HUDEP-2 (cell line): Measurements from ENCODE around the gene EMC1.
"Not testable (repeated sequence)": the region's sequence is repeated elsewhere in the genome, so short reads cannot be mapped to it uniquely, and the experiment has no call there.

Source experiments
- DNase-seq, 76 experiments: peaks; one replicate each; lab custom pipeline; 2025; ENCODE audit not compliant: unreplicated experiment in 76 of 76; lab: John Stamatoyannopoulos, UW

Gene EMC1

DNA sequence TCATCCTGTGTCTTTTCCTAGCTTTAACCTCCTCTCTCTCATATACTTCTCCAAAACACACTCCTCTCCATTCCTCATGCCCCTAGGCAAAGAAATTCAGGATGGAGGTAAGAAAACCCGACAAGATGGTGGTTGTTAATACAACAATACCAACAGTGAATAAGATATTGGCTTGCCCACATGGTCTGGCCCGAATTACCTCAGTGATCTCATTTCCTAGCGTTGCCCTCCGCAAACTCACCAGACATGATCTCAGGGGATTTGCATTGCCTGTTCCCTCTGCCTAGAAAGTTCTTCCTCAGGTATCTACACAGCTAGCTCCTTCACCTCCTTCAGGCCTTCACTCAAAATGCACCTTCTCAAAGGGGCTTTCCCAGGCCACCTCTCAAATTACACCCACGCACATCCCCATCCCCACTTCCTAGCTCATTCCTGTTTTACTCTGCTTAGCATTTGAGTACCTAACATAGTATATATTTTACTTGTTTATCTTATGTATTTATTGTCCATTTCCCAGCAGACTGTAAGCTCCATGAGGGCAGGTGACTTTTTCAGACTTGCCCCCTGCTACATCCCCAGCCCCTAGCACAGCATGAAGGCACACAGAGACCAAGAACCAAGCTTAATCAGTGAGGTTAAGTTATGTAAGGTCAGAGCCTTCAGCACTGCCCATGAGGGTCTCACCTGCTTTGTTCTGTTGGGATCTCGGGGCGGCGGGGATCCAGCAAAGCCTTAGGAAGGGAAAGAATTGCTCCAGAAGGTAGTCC lies 31.1 kb downstream of the EMC1 start:
- DNase-seq: no peak

DNA sequence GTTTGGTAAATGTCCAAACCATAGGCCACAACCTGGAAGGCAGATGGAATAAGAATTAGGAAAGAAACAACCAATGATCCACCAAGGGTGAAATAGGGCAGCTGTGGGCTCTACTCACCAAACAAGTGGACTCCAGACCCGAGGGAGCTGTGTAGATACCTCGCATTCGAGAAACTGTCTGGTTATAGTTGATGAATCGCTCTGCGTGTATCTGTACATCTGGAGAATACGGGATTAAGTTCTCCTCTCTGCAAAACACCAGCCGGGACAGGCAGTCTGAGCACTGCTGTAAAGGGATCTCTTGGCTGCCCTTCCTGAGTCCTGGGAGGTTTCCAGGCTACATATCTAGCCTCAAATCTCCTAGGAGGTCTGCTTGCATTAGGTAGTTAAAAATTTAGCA lies 31.9 kb downstream of the EMC1 start:
- DNase-seq: no peak

DNA sequence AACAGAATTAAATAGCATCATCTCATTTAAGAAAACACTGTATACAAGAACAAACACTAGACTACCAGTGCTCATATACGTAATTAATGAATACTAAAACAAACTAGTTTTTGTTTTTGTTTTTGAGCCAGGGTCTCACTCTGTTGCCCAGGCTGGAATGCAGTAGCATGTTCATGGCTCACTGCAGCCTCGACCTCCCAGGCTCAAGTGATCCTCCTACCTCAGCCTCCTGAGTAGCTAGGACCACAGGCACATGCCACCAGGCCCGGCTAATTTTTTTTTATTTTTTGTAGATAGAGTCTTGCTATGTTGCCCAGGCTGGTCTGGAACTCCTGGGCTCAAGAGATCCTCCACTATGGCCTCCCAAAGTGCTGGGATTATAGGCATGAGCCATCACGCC lies 34.7 kb downstream of the EMC1 start:
- DNase-seq: not testable (repeated sequence)

DNA sequence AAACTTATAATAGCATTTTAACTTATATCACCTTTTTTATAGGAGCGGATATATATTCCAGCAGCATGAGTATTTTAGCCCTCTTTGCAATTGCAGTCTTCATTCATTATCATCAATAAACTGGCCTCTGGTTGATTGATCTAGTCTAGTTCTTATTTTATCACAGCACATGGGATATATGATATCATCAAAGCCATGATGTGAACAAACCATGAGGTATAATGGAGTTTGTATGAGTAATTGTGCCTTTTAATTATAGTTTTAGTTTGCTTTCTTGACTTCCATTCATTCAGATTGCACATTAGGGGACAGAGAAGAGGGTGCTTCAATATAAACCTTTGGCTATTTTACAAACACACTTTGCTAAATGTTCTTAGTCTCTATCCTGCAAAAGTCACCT lies 37.7 kb downstream of the EMC1 start:
- no peak for DNase-seq

DNA sequence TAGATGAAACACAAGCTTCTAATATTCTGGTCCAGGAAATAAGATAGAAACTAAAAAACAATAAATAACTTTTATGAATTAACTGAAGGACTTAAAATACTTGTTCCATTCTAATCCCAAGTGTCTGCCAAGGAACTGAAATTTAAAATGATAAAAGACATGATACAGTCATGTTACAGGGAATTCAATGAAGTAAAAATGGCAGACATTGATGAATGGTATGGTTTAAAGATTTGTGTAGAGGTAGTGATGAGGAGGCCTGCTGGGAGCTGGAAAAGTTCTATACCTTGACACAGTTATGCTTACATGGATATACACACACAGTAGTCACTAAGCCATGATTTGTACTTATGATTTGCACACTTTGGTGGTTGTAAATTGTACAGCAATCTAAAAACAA lies 39.2 kb downstream of the EMC1 start:
- DNase-seq: no peak

DNA sequence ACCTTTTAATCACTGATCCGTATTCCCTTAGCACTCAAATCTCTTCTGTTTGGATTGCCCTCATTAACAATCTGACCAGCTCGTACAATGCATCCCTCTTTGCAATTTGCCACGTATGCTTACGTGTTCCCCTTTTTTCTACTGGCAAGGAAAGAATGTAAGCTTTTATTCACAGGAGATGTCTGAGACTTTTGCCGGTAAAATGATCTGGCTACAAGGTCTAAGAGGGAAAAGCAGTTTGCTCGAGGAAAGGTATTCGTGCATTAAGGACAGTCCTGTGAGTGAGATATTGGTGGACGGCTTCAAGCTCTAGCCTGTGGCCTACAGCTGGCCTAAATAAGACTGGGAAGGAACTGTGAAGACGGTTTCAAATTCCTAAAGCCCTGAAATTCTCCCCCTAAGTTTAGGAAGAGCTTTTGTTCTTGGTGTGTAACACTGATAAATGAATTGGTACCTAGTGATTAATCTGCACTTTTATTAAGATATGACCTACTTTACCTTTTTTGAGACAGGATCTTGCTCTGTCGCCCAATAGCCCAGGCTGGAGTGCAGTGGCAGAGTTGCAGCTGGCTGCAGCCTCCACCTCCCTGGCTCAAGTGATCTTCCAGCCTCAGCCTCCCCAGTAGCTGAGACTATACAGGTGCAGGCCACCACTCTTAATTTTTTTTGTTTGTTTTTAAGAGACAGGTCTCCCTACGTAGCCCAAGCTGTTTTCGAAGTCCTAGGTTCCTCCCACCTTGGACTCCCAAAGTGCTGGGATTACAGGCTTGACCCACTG lies 40.4 kb downstream of the EMC1 start:
- DNase-seq: peak in 2 of 76 experiments; percentile 7 to 56

DNA sequence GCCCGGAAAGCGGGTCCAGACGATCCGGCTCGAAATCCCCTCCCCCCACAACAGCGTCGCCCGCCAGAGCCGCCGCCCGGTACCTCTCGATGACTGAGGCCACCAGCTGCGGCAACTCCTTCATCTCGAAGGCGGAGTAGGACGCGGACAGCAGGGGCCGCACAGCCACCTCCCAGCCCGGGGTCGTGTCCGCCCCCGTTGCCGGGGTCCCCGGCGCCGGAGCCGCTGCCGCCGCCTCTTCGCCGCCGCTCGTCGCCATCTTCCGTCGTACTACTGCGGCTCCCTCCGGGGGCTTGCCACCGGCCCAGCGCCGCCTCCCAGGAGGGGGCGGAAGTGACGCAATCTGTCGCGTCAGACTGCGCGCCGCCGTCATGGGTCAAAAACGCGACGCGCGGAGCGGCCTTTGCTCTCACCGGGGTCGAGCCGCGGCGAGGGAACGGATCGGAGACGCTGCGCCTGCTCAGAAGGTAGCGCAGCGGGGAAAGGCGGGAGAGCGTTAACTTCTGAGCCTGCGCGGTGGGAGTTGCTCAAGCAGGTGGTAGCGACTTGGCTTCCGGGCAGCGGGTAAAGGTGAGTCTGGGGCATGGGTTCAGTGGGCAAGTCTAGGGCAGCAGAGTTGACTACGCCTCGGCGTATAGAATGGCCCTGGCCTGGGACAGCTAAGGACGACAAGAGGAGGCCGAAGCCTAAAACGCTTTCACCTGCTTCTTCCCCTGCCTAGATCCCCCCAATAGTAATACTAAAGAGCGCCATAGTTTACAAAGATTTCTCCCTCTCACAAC lies 41.1 kb downstream of the EMC1 start, which contains the start of gene UBR4:
Gene UBR4, minus strand, starts transcription at position 277 of the 782 bp plus-strand sequence. Its CDS starts 18 bp downstream, at position 259.
- DNase-seq: peak in 75 of 76 experiments; percentile 49 to 95 (median 87)

DNA sequence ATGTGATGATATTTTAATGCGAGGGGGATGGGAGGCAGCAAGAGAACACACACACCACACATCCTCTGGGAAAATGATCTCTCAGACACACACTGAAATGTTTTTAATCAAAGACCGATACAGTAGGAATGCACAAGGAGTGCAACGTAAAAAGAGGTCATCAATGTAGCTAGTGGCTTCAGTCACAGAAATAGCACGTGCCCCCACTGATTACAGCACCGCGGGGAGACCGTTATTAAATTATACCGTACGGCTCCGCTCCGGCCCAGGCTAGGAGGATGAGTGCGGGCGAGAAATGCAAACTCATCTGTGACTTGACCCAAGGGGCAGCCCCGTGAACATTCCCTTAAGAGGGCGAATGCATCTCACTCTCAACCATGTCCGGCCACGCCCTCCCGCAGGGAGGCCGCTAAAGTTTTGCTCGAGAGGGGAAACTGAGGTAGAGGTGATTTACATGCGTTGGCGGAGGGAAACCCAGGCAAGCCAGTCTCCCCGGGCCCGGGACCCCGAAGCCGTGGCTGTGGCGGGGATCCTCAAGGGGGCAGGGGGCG lies 41.8 kb downstream of the EMC1 start:
- peak in 26 of 76 experiments; percentile 5 to 49 (median 32) for DNase-seq

DNA sequence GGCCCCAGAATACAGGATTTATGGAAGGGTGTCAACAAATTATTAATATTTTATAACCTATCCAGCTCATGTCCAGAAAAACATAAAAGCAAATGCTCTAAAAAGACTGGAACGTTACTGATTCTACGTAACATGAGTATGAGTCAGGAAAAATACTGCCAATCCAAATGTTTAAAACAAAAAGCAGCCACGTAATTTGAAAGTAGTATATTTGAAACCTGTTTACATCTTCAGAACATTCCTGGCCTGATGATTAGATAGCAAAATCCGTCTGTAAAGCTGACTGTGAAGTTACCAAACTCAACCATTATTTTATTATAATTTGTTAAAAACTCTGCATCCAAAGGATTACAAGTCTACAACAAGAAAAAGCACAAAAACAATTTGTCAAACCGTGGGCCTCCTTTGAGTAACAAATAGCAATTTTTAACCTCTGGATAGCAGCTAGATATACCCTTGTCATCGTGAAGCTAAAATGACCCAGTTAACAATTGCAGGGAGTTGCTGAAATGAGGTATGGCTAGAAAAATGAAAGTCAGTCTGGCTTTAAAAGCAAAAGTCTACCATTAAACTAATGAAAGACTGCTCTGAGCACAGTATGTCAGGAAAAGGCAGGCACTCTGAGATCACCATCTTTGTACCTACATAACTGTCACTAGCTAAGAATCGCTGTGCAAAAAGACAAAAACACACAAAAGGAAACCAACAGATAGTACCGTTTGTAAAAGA lies 42.5 kb downstream of the EMC1 start:
- peak in 1 of 76 experiments; percentile 8 for DNase-seq

DNA sequence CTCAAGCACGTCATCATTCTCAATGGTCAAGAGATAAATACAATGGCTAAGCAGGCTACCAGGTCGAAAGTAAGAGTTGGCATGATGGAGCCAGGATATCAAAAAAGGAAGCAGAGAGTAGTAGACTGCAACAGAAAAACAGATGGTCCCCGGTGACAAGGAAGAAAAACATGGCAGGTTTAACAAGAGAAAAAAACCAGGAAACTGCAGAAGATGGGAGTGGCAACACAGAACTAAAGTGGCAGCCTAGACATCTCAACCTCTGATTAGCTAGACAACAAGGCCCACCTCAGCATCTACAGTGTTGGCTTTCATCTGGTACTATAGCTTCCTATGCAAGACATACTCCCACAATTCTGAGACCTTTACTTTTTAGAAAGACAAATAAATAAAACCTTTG lies 44.4 kb downstream of the EMC1 start:
- peak in 8 of 76 experiments; percentile 1 to 32 (median 15) for DNase-seq

DNA sequence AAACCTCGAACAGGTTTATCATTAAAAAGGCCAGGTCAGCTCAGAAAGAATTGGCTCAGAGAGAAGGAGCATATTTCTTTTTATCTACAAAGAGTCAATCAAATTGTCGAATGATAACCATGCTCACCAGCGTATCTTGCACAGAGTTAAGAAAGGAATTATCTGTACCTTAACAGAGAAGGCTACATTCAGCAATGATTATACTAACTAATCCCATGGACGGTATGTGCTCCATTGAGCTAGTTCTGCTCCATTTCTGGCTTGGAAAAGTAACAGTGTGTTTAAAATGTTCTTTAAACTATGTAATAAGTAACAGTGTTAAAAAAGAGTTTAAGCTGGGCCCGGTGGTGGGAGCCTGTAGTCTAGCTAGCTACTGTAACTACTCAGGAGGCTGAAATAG lies 45.5 kb downstream of the EMC1 start:
- DNase-seq: peak in 3 of 76 experiments; percentile 17 to 22 (median 20)

DNA sequence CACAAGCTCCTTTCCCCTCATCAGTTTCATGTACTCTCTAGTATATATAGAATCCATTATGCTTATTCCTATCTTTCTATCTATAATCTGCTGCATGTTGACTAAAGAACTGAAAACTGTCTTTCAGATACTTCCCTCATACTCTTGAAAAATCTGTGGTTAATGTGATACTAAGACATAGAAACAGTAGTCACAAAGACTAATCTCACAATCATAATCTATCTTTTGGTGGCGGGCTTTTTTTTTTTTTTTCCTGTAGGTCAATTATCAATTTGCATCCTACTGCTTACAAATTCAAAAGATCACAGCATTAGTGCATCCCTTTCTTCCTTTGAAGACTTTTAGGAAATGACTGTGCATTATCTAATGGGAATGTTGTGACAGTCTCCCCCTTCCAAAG lies 45.9 kb downstream of the EMC1 start:
- DNase-seq: no peak

DNA sequence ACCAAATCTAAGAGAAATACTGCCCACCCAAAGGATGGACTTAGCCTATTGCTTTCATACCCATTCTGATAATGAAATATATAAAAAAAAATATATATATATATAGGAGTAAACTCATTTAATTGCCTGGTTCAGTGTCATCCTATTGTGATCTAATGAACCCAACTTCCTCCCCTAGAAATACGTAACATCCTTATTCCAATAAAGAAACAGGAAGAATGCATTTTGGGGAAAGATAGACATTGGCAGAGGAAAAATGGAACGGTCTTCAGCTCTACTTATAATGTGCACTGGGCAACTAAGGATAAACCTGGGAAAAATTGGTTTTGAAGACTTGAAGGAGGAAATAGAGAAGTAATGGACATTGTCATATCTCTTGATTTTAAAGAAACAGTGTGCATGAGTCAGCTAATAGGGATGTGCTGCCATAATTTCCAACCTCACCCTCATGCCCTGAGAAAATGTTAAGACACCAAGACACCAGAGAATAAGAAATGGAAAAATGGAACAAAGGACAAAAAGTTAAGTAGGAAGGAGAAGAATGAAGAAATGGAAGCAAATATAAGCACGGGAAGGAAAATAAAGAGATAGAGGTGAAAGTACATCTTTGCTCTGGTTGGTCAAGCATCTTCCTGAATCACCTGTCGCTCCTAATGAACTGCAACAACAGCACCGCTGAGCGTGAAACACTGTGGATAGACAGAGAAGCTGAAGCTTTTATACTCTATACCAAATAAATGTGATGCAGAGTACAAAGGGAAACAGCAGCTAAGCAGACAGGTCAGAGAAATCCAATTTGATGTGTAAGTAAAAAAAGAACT lies 46.7 kb downstream of the EMC1 start:
- DNase-seq: no peak

DNA sequence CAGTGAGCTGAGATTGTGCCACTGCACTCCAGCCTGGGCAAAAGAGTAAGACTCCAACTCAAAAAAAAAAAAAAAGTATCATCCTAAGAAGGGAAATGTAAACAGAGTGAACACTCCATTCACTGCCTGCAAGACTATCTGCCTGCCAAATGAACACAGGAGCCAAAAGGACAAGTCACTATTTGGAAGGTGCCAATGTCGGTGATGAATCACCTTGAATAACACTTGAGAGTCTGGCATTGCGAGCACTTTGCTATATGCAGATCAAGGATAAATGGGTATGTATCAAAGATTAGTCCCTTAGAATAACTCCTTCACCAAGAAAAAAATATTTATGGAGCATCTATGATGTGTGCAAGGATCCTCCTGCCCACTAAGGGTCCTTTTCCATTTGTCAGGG lies 47.9 kb downstream of the EMC1 start:
- DNase-seq: peak in 7 of 76 experiments; percentile 2 to 45 (median 12)

DNA sequence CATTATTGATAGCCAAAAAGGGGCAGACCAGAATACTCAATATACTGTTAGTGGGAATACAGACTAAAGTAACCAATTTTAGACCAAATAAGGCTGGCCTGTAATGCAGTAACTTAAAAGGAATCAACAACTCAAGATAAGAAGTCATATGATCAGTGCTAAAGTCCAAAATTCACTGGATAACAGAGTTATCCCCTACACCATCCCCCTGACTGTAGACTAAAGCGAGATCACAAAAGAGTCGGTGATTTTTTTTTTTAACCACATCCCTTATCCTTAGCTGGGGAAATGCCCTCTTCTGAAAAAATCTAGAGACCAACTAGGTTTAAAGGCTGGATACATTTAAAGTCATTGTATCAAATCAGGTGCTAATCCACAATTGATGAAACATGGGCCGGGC lies 48.9 kb downstream of the EMC1 start:
- DNase-seq: no peak

DNA sequence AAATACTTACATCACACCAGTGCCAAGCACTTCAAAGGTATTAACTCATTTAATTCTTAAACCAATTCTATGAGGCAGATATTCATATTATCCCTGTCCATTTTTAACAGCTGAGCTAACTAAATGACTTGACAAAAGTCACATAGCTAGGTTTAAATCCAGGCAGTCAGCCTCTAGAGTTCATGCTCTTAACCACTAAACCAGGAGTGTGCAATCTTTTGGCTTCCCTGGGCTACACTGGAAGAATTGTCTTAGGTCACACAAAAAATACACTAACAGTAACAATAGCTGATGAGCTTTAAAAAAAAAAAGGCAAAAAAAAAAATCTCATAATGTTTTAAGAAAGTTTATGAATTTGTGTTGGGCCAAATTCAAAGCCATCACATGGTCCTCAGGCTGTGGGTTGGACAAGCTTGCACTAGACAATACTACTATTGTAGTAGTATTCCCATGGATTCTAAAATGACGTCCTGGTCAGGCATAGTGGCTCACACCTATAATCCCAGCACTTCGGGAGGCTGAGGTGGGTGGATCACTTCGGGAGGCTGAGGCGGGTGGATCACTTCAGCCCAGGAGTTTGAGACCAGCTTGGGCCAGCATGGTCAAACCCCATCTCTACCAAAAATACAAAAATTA lies 51.2 kb downstream of the EMC1 start:
- no peak for DNase-seq

DNA sequence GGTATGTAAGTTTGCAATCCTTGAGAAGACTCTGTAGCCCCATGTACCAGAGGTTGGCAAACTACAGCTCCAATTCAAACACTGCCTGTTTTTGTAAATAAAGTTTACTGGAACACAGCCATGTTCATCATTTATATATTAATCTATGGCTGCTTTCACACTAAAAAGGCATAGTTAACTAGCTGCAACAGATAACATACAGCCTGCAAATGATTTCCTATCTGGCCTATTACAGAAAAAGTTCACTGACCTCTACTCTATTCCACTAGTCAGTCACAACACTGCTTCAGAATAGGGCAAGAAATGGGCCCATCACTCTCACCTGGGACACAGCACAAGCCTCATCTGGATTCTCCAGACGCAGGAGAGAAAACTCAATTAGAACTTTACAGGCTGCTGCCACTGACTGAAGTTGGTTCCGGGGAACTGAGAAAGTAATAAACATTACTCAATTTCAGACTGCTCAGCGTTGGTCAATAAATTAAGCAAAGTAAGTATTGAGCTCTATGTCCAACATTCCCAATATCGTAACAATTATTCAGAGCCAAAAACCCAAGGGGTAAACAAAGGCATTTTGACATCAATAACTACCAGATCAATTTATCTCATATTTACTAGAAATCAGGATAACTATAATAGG lies 51.9 kb downstream of the EMC1 start:
- no peak for DNase-seq

DNA sequence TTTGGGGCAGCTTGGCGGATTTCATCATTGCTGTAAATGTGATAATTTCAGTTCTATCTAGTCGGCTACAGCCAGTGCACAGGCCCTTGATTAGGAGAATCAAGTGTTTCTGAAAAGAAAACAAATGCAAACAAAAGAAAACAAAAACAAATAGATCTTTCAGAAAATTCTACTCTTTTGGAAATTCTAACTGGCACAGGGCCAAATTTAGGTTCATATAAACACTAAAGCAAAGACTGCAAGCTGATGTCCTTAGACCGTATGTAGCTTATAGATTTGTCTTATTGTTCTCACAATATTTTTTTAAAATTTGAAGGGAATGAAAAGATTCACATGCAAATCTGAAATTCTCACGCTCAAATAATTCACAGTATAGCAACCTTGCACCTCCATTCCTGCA lies 52.5 kb downstream of the EMC1 start:
- DNase-seq: peak in 1 of 76 experiments; percentile 5
